ENCODE results near the gene ACBD7. TPM values are rescaled to one million over a fixed set of nuclear protein-coding genes. Genes with fewer than 3 reads are reported as not detected.

Gene ACBD7
- total RNA-seq, 1 experiment from 2014 or later, result 2.1 TPM

Other genes with a start within 250 kb of the ACBD7 start
- gene SUV39H2, start 209.9 kb downstream of the ACBD7 start, total RNA-seq (2014; rRNA removed), result 29.0 and 34.0 TPM in 2 replicates
- gene DCLRE1C, start 134.7 kb downstream of the ACBD7 start, total RNA-seq (2014; rRNA removed), result 8.8 and 11.5 TPM in 2 replicates
- not detected in 2 replicates for gene MEIG1, start 129.4 kb downstream of the ACBD7 start, total RNA-seq (2014; rRNA removed)
- 0.69 and 2.6 TPM in 2 replicates for gene OLAH, start 44.8 kb downstream of the ACBD7 start, total RNA-seq (2014; rRNA removed)
- gene RPP38, start 8.6 kb upstream of the ACBD7 start, total RNA-seq (2014; rRNA removed), result 14.3 and 15.1 TPM in 2 replicates
- gene NMT2, start 79.9 kb upstream of the ACBD7 start, total RNA-seq (2014; rRNA removed), result 44.8 and 50.3 TPM in 2 replicates

Measured in LHCN-M2 (cell line).